NB4 (cell line): ENCODE measurements around the gene DDAH1.

Experiments
- DNase-seq: peaks from one replicate; pipeline ENCODE4 v3.0.0; 2010; ENCODE audit warnings: low read depth
- H3K4me3 ChIP-seq: one replicate; pipeline ENCODE4 v1.5.1; 2011; ENCODE audit warnings: mild to moderate bottlenecking, low read depth, low read length, moderate library complexity
- CTCF ChIP-seq: IDR thresholded peaks from one replicate; pipeline ENCODE4 v1.5.1; 2012; ENCODE audit warnings: low read depth, low read length
- MAX ChIP-seq: IDR thresholded peaks from 2 replicates; pipeline ENCODE4 v1.6.1; 2011; ENCODE audit warnings: low read depth, low read length
- MYC ChIP-seq: IDR thresholded peaks from 2 replicates; pipeline ENCODE4 v1.6.1; 2011; ENCODE audit warnings: low read depth, low read length
- POLR2A ChIP-seq: IDR thresholded peaks from 2 replicates; pipeline ENCODE4 v1.6.1; 2011; ENCODE audit warnings: mild to moderate bottlenecking; ENCODE audit not compliant: insufficient read length; ENCODE audit errors: extremely low read depth

DDAH1 gene

GRCh38 chr1:85307987-85308832, 156.7 kb downstream of the DDAH1 start:
- TF ChIP-seq POLR2A (no peak), CTCF (peak; percentile 82), MYC (no peak), MAX (no peak; the same call in 1 of the 2 replicates)
- H3K4me3 ChIP-seq, result no peak overlapping the region
- peak; percentile 71 for DNase-seq

- no peak for DNase-seq
- no peak overlapping the region for H3K4me3 ChIP-seq
- no peak for TF ChIP-seq MAX
Measured at GRCh38 chr1:85306236-85306635, 158.7 kb downstream of the DDAH1 start.

- DNase-seq, result peak; percentile 17
- no peak overlapping the region for H3K4me3 ChIP-seq
- TF ChIP-seq CTCF (no peak), MAX (no peak), MYC (no peak), POLR2A (no peak)
Measured at GRCh38 chr1:85303440-85304162, 161.4 kb downstream of the DDAH1 start.

GRCh38 chr1:85300140-85300539, 164.8 kb downstream of the DDAH1 start:
- no peak overlapping the region for H3K4me3 ChIP-seq
- TF ChIP-seq CTCF (no peak), MAX (no peak), MYC (no peak), POLR2A (no peak)
- no peak for DNase-seq

- peak overlapping the region; percentile 9 for H3K4me3 ChIP-seq
- TF ChIP-seq POLR2A (no peak), MAX (peak; percentile 77), CTCF (no peak), MYC (peak; percentile 17; the same call in 1 of the 2 replicates)
- DNase-seq, result peak; percentile 84
Measured at GRCh38 chr1:85297855-85298629, 166.9 kb downstream of the DDAH1 start.

- no peak for TF ChIP-seq MAX
- TF ChIP-seq CTCF, result no peak
- no peak for TF ChIP-seq MYC
- peak overlapping the region; percentile 9 for H3K4me3 ChIP-seq
- DNase-seq, result no peak
Measured at GRCh38 chr1:85297538-85297854, 167.5 kb downstream of the DDAH1 start.
